ENCODE data around the gene EPB41L1.

Gene EPB41L1

DNA sequence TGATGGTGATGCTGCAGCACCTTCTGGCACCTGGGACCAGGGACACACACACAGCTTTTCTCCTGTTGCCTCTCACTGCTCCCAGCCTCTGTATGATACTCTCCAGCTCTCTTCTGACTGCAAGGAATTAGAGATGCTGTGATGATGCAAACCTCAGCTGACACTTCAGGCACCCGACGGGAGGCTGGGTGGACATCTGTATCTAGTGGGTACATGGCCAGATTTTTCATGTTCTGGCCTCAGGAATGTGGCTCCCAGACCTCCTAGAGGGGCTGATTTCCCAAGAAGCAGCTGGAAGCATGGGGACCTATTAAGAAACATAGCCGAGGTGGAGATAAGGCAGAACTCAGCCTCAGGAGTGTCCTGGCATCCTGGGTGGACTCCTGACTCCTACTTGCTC, 6.8 kb upstream of the EPB41L1 start:
- DNase-seq (ENCODE audit: extremely low spot score): no peak
- no peak for TF ChIP-seq FOXM1 (IDR thresholded peaks at IDR 0.05; ENCODE audit: borderline replicate concordance)
- no peak for TF ChIP-seq SP1 (IDR thresholded peaks at IDR 0.05)
- TF ChIP-seq SUZ12 (IDR thresholded peaks at IDR 0.05): no peak
- no peak for TF ChIP-seq L3MBTL2 (conservative IDR thresholded peaks at IDR 0.05)
- TF ChIP-seq ELF4 (IDR thresholded peaks at IDR 0.05): no peak
- ChIA-PET CTCF (interaction anchor here (1.4 to 1.6 kb wide), 2 partner anchors 9 to 194 kb away, joined by 3 to 7 read pairs; no protein-coding TSS in a partner anchor), POLR2A (no interaction called here)

DNA sequence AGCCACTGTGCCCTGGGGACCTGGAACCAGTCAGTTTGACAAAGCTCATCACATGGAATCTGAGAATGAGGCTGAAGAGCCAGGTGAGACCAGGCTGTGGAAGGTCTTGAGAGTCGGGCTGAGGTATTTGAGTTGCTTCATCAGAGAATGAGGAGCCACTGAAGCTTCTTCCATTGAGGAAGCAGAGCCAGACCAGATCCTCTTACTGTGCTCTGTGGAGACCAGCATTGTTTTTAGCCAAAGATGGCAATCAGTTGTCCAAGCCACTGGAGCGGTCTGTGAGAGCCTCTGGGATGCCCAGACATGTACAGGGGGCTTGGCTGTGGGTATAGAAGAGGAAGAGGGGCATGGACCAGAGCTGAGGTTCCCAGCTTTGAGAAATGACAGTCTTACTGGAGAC, 6.1 kb upstream of the EPB41L1 start:
- POLR2A ChIA-PET: no interaction called here
- CTCF ChIA-PET: interaction anchor here (1.4 to 1.6 kb wide), 2 partner anchors 8 to 194 kb away, joined by 3 to 7 read pairs; no protein-coding TSS in a partner anchor
- DNase-seq (ENCODE audit: extremely low spot score): no peak
- TF ChIP-seq FOXM1 (IDR thresholded peaks at IDR 0.05; ENCODE audit: borderline replicate concordance) (no peak), SUZ12 (IDR thresholded peaks at IDR 0.05) (no peak), SP1 (IDR thresholded peaks at IDR 0.05) (no peak), L3MBTL2 (conservative IDR thresholded peaks at IDR 0.05) (no peak), ARNT (IDR thresholded peaks at IDR 0.05) (no peak), TARDBP (IDR thresholded peaks at IDR 0.05) (no peak), LEF1 (IDR thresholded peaks at IDR 0.05; ENCODE audit: borderline replicate concordance) (no peak), ZNF384 (IDR thresholded peaks at IDR 0.05) (no peak), ELF4 (IDR thresholded peaks at IDR 0.05) (no peak), NFRKB (IDR thresholded peaks at IDR 0.05) (no peak), BHLHE40 (IDR thresholded peaks at IDR 0.05; ENCODE audit: borderline replicate concordance) (no peak), PKNOX1 (IDR thresholded peaks at IDR 0.05) (no peak), FOXA1 (IDR thresholded peaks at IDR 0.05) (no peak), CTBP1 (IDR thresholded peaks at IDR 0.05; ENCODE audit: borderline replicate concordance) (no peak), FOXK2 (IDR thresholded peaks at IDR 0.05) (no peak), HDGF (IDR thresholded peaks at IDR 0.05; ENCODE audit: borderline replicate concordance) (no peak)

- ChIA-PET CTCF (no interaction called here), POLR2A (interaction anchor here (1.0 kb wide), 1 partner anchor 195 kb away, joined by 3 read pairs; the partner anchor contains the start of gene SCAND1)
- TF ChIP-seq SUZ12 (IDR thresholded peaks at IDR 0.05): no peak
- no peak for TF ChIP-seq LEF1 (IDR thresholded peaks at IDR 0.05; ENCODE audit: borderline replicate concordance)
- TF ChIP-seq CTBP1 (IDR thresholded peaks at IDR 0.05; ENCODE audit: borderline replicate concordance): no peak
- TF ChIP-seq NFRKB (IDR thresholded peaks at IDR 0.05): no peak
- TF ChIP-seq FOXM1 (IDR thresholded peaks at IDR 0.05; ENCODE audit: borderline replicate concordance): no peak
- no peak for TF ChIP-seq BHLHE40 (IDR thresholded peaks at IDR 0.05; ENCODE audit: borderline replicate concordance)
- TF ChIP-seq ARNT (IDR thresholded peaks at IDR 0.05): no peak
- no peak for TF ChIP-seq L3MBTL2 (conservative IDR thresholded peaks at IDR 0.05)
- DNase-seq (ENCODE audit: extremely low spot score): no peak
Measured at GRCh38 chr20:36149012-36149411, 5.5 kb upstream of the EPB41L1 start.

DNA sequence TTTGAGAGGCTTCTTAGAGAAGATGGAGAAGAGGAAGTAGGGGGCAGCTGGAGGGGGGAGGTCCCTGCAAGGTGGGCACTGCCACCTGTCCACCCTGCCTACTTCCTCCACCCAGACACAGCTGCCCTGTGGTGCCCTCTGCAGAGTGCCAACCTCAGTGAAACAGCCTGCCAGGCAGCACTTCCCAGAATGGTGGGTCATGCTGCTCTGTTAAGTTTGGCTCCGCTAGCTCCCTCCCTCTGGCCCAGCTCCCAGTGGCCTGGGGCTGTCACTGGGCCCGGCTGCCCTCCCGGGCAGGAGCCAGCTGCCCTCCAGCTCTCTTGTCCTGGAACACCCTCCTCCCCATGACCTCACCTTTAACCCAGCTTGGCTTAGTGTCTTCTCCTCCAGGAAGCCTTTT, 5.1 kb upstream of the EPB41L1 start:
- CTCF ChIA-PET: no interaction called here
- POLR2A ChIA-PET: interaction anchor here (1.0 kb wide), 1 partner anchor 195 kb away, joined by 3 read pairs; the partner anchor contains the start of gene SCAND1
- DNase-seq (ENCODE audit: extremely low spot score): no peak
- no peak for TF ChIP-seq ELF4 (IDR thresholded peaks at IDR 0.05)
- no peak for TF ChIP-seq FOXK2 (IDR thresholded peaks at IDR 0.05)
- TF ChIP-seq PKNOX1 (IDR thresholded peaks at IDR 0.05): no peak
- no peak for TF ChIP-seq FOXM1 (IDR thresholded peaks at IDR 0.05; ENCODE audit: borderline replicate concordance)
- TF ChIP-seq SP1 (IDR thresholded peaks at IDR 0.05): no peak
- no peak for TF ChIP-seq SUZ12 (IDR thresholded peaks at IDR 0.05)

- TF ChIP-seq FOXM1 (IDR thresholded peaks at IDR 0.05; ENCODE audit: borderline replicate concordance) (no peak), CTBP1 (IDR thresholded peaks at IDR 0.05; ENCODE audit: borderline replicate concordance) (no peak), LEF1 (IDR thresholded peaks at IDR 0.05; ENCODE audit: borderline replicate concordance) (no peak), L3MBTL2 (conservative IDR thresholded peaks at IDR 0.05) (no peak)
- CTCF ChIA-PET: no interaction called here
- POLR2A ChIA-PET: no interaction called here
- no peak for DNase-seq (ENCODE audit: extremely low spot score)
Measured at GRCh38 chr20:36150489-36150846, 4.1 kb upstream of the EPB41L1 start.

DNA sequence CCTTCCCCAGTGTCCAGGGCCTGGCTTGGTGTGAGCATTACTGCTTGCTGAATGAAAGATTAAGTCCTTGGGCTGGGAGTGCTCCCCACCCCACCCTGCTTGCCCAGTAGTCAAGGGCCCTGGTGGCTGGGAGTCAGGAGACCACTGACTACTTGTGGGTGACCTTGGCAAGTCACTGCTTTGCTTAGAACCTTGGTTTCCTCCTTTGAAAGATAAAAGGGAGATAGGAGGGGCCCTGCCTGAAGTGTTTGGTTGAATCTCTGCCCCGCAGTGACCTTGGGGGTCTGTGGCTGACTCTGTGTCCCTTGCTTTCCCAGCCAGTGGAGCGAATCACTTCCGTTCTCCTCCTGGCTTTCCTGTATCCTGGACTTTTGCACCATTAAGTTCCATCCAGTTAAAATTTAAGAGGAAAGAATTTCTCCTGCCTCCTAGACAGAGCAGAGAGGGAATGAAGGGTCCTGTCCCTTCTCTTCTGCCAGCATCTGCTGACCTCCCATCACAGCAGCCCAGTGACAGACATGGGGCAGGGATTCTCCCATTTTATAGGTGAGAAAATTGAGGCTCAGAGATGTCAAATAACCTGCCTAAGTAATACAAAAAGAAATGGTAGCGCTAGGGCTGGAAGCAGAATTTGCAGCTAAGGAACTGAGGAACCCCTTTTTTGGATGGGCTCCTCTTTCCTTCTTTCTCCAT, 3.5 kb upstream of the EPB41L1 start:
- CTCF ChIA-PET: no interaction called here
- POLR2A ChIA-PET: no interaction called here
- TF ChIP-seq SP1 (IDR thresholded peaks at IDR 0.05) (no peak), ELF4 (IDR thresholded peaks at IDR 0.05) (no peak), LEF1 (IDR thresholded peaks at IDR 0.05; ENCODE audit: borderline replicate concordance) (no peak), TARDBP (IDR thresholded peaks at IDR 0.05) (no peak), FOXA1 (IDR thresholded peaks at IDR 0.05) (no peak), CTBP1 (IDR thresholded peaks at IDR 0.05; ENCODE audit: borderline replicate concordance) (no peak), FOXM1 (IDR thresholded peaks at IDR 0.05; ENCODE audit: borderline replicate concordance) (no peak), ARNT (IDR thresholded peaks at IDR 0.05) (no peak), NFRKB (IDR thresholded peaks at IDR 0.05) (no peak), L3MBTL2 (conservative IDR thresholded peaks at IDR 0.05) (no peak), ZNF384 (IDR thresholded peaks at IDR 0.05) (no peak), BHLHE40 (IDR thresholded peaks at IDR 0.05; ENCODE audit: borderline replicate concordance) (no peak), HDGF (IDR thresholded peaks at IDR 0.05; ENCODE audit: borderline replicate concordance) (no peak), PKNOX1 (IDR thresholded peaks at IDR 0.05) (no peak), SUZ12 (IDR thresholded peaks at IDR 0.05) (no peak)
- no peak for DNase-seq (ENCODE audit: extremely low spot score)
